SH-SY5Y (cell line): Measurements from ENCODE around the gene C1orf210.

Experiments
- GATA2 ChIP-seq: IDR thresholded peaks from 2 replicates; pipeline ENCODE4 v1.6.1; 2011; ENCODE audit warnings: mild to moderate bottlenecking, low read depth, low read length
- GATA3 ChIP-seq: IDR thresholded peaks from 2 replicates; pipeline ENCODE4 v1.6.1; 2011; ENCODE audit warnings: low read depth, mild to moderate bottlenecking, low read length, moderate library complexity

Gene C1orf210

DNA sequence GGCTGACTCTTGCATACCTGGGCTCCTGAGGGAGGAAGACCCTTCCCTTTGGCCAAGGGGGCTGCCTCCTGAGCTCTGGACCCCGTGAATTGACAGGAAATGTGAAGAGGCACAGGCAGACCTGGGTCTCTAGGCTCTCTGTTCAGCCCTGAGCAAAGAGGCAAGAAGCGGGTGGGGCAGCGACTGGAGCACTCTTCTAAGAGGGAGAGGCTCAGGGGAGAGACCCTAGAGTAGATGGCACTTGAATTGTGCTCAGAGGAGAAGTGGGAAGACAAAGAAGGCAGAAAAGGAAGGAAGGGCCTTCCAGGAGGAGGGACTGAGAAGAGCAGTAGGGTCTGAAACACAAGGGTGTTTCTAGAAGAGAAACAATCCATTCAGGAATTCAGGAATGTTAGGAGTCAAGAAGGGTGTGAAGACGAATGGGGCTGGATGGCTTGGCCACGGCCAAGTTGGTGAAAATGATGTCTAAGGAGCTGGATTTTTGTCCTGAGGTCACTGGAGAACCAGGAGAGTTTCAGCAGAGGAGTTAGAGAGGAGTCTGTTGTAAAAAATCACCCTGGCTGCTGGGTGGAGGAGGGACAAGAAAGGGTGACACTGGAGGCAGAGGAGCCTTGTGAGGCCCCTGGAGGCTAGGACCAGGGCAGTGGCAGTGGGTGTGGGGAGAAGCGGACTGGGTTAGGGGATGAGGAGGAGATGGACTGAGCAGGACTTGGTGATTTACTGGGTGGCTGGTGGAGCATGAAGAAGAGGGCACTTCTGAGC lies 20.7 kb upstream of the C1orf210 start:
- no peak for TF ChIP-seq GATA2
- TF ChIP-seq GATA3 = no peak

DNA sequence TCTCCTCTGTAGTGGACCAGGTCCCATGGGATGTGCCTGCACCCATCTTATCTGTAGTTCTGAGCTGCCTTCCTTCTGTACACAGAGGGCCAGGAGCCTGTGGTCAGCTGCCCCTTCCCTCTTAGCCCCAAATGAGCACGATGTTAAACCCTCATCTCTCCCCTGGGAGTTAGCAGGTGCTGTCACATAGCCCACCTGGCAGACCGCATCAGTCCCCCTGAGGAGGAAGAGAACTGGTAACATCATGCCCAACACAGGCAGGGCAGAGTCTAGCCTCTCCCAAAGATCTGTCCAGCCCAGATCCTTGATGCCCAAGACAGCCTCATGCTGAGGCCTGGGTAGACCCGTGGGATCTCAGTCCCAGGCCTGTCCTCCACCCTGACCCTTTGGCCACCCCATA lies 20.1 kb upstream of the C1orf210 start:
- no peak for TF ChIP-seq GATA2
- TF ChIP-seq GATA3 = no peak

DNA sequence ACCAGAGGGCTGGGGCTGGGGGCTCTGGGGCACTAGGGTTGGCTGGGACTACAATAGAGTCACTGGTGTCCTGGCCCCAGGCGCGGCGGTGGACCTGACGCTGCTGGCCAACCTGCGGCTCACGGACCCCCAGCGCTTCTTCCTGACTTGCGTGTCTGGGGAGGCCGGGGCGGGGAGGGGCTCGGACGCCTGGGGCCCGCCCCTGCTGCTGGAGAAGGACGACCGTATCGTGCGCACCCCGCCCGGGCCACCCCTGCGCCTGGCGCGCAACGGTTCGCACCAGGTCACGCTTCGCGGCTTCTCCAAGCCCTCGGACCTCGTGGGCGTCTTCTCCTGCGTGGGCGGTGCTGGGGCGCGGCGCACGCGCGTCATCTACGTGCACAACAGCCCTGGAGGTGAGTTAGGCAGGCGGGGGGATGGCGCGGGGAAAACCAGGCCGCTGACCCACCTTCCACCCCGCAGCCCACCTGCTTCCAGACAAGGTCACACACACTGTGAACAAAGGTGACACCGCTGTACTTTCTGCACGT lies 19.5 kb upstream of the C1orf210 start:
- TF ChIP-seq GATA2 = no peak
- TF ChIP-seq GATA3 = no peak

DNA sequence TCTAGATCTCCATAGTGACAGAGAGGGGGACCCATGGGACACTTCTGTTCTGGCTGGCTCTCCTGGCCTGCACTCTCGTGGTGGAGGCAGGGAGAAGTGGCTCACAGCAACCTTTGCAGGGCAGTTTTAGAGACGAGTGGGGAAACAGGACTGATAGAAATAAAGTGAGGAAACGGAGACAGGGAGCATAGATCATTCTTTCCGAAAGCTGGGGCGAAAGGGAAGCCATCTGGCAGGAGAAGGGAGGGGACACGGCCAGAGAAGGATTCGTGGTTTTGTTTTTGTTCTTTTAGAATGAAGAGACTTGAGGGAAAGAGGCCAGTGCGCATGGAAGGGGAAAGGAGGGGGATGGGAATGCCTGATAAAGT lies 18.9 kb upstream of the C1orf210 start:
- no peak for TF ChIP-seq GATA3
- TF ChIP-seq GATA2 = no peak

DNA sequence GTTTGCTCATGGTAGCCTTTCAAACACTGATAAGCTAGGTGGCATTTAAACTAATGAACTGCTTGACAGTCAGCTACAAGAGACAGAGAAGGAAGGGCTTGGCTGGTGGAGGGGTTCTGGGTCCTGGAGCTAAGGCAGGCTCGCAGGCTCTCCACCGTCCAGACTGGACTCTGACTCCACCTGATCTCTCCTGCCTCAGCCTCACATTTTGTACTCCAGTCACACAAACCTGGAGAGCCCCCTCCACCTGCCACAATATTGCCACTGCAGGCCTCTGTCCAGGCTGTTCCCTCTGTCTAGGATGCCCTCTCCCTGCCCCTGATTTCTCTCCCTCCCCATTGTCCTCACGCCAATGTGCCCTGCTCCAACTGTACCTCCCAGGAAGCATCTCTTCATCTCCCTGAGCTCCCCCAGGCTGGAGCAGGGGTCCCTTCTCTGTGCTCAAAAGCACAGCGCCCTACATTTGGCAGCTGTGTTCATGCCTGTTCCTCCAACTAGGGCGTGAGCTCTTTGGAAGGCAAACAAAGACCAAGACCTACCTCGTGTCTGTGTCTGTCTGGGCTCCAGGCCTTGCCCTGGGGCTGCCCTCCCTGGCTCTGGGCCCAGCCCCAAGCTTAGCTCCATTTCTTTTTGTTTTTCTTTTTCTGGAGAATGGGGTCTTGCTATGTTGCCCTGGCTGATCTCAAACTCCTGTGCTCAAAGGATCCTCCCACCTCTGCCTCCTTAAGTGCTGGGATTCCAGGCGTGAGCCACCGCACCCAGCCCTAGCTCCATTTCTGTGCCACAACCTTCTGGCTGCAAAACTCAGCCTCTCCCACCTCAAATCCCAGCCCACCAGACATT lies 18.3 kb upstream of the C1orf210 start:
- no peak for TF ChIP-seq GATA3
- TF ChIP-seq GATA2 = no peak

DNA sequence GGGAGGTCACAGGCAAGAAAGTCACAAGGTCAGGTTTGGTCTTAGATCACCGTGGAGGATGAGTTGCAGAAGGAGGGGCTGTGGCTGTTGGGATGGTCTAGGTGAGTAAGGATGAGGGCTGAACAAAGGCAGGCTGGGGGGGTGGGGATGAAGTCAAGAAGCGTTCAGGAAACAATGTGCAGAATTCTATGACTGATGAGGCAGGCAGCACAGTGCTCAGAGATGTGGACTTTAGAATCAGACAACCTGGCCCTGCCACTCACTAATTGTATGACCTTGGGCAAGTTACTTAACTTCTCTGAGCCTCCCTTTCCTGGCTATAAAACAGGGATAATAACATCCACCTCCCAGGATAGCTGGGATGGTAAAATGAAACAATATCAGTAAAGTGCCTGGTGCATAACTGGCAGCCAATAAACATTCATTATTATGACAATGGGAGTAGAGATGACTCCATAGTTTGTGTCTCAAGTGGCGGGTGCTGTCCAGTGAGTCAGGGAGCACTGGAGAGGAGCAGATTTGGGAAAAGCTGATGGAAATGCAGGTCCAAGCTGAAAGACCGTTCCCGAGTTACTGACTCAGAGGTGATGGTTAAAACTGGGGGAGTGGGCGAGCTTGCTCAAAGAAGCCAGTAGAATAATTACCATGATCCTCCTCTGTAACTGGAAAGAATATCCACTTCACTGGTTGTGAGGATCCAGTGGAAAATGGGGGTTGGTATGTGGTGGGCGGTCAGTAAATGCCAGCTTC lies 17.5 kb upstream of the C1orf210 start:
- TF ChIP-seq GATA2 = no peak
- TF ChIP-seq GATA3 = no peak

DNA sequence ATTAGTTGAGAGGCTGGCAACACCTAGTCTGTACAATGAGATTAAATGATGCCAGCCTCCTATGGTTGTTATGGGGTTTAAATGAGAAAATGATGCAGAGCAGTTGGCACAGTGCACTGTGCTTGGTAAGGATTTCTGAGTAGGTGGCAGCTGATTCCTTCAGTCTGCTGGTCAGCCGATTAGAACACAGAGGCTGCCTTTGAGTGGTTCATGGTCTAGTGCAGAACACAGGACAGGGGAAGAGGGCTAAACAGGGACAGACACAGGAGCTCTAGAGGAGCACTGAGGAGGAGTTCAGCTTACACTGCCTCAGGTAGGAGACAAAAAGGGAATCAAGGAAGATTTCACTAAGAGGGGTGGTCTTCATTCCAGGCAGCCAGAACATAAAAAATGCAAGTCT lies 16.8 kb upstream of the C1orf210 start:
- TF ChIP-seq GATA2 = no peak
- no peak for TF ChIP-seq GATA3

DNA sequence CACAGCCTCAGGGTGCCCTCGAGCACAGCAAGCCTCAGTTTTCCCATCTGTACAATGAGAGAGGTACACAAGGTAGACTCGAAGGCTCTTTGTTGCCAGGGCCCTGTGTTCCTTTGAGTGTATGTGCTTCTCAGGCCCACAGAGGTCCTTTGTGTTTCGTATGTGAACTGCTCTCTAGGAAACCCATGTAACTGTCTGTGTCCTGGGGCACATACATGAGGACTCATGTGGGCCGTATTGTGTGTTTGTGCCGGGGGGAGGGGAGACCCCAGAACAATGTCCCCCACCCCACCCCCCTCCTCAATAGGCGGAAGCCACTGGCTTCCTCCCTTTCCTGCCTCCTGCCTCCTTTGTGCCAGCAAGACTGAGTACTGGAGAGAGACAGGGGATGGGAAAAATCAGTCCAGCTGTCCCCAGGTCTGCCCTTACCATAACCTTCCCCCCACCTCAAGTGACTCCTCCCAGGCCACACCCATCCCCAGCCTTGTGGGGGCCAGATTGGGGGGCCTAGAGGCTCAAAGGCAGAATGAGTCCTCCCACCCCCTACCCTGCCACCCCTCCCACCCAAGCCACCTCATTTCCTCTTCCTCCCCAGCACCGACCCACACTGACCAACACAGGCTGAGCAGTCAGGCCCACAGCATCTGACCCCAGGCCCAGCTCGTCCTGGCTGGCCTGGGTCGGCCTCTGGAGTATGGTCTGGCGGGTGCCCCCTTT lies 15.2 kb upstream of the C1orf210 start, which contains the start of gene TIE1:
Gene TIE1, plus strand, starts transcription at position 605 of the 717 bp plus-strand sequence. Its CDS starts 90 bp downstream, at position 695.
- TF ChIP-seq GATA2 (no peak), GATA3 (no peak)

DNA sequence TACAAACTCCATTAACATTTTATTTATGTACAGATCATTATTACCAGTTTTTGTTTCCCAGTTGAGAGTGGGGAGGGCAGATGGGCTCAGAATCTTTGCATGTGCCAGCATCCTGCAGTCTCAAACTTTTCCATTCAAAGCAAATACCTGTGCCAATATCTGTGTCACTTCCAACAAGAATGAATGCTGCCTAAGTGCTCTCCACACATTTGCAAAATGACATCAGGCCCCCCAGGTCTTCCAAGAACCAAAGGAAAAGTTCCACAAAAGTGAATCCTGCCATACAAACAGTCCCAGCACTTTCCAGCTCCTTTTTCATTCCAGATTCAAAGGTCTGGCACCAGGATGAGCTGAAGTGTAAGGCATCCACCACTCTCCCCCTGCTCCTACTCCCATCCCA lies 13.7 kb upstream of the C1orf210 start:
- no peak for TF ChIP-seq GATA3
- no peak for TF ChIP-seq GATA2

DNA sequence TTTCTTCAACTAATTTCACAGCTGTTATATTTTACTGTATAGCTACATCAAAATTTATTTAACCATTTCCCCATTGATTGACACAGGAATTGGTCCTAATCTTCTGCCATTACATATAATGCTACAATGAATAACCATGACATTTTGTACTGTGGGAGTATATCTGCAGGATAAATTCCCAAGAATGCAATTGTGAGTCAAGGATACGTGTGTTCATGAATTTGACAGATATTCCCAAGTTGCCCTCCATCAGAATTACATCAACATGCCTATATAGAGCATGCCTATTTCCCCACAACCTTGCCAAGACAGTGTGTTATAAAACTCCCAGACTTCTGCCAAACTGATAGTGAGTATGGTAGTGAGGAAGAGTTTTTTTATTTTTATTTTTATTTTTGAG lies 12.7 kb upstream of the C1orf210 start:
- TF ChIP-seq GATA3 (no peak), GATA2 (no peak)

DNA sequence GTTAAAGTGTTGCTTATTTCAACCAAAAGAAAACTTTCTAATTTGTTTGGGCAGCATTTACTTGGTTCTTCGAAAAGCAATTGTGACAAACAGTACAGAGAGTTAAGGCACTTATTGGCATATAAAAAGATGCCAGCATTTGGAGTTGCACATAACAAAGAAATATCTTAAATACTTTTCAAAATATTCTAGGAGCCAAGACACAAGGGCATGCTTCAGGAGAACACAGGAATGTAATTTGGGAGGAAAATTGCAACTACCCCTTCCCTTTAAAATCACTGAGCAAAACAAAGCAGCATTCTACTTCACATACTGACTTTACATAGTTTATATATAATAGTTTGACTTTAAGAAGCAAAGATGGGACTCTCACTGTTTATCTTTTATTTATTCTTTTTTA lies 10.8 kb upstream of the C1orf210 start:
- TF ChIP-seq GATA2 (no peak), GATA3 (no peak)

DNA sequence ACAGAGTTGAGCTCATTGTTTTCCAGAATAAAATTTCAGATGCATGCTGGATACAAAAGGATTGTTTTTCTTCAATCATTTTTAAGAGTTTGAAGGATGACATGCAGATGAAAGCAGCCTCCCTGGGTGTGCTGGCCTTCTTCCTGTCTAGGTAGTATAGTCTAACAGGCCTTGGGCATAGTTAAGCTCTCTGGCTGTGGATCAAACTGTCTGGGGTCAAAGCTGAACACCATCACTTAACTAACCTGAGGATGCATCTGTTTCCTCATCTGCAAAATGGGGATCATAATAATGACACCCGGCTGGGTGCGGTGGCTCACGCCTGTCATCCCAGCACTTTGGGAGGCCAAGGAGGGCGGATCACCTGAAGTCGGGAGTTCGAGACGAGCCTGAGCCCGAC lies 9.4 kb upstream of the C1orf210 start:
- TF ChIP-seq GATA3 (no peak), GATA2 (no peak)
